ENCODE results near the gene LRRC1.
"Not testable (repeated sequence)": the region's sequence is repeated elsewhere in the genome, so short reads cannot be mapped to it uniquely, and the experiment has no call there.

LRRC1 gene

DNA sequence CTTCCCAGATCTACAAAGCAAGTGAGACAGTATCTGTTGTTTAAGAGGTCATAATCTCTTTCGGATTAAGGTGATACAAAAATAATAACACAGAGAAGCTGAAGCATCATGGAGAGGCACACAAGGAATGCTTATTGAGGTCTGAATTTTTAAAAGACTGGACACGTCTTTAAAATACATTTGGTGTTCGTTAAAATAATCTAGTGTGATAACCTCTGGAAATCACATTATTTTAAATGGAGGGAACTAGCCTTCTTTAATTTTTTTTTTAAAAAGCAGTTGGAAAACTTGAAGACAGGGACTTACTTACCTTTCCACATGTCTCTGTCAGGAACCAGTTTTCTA, 1.9 kb upstream of the LRRC1 start:
- DNase-seq (ENCODE audit: low read depth, low spot score): no peak

DNA sequence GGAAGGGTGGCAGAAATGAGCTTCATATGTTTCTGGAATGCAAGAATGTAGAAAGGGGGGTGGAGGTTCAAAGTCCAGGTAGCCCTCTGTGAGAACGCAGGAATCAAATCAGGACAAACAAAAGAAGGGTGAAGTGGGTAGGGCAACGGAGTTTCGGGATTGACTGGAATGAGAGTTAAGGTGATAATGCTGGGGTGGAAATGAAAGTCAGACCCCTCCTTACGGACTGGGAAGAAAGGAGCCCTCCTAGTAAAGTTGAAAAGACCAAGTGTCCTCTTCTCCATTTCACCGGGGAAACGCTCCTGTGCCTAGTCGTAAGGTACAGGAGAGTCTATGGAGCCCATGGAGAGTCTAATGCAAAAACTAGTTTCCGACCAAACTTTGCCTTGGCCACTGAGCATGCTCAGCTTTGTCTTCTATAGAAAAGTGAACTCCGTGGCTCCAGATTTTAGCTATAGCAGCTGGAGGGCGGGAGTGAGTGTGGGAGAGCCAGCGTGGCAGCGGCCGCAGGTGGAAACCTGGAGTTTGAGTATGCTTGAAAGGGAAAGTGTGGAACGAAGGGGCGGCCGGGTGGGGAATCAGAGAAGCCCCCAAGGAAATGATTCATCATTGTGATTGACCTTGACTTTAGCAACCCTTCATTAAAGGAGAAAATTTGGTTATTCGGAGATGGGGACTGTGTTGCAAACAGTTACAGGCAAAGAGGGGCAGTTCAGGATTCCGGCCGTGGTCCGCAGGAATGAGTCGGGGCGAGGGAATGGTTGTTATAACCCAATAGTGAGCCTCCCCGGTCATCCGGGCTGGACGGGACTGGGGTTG, 1.3 kb upstream of the LRRC1 start:
- DNase-seq (ENCODE audit: low read depth, low spot score): peak; percentile 38

- DNase-seq (ENCODE audit: low read depth, low spot score): peak; percentile 70
Observed at GRCh38 chr6:53794137-53794719, 577 bp upstream of the LRRC1 start.

DNA sequence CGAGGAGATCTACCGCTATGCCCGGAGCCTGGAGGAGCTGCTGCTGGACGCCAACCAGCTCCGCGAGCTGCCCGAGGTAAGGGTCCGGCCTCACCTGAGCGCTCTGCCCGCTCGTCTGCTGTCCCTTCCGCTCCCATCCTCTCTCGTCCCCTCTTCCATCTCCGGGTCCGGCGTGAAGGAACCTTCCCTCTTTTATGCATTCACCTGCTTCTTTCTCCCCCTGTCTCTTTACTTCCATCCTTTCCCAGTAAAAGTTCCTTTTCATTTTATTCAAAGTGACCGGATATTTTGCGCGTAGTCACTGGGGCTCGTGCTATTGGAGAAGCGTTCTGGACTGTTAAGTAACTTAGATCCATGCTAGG, 516 bp downstream of the LRRC1 start:
- peak; percentile 70 for DNase-seq (ENCODE audit: low read depth, low spot score)

- peak; percentile 69 for DNase-seq (ENCODE audit: low read depth, low spot score)
Observed at GRCh38 chr6:53795702-53796450, 1.1 kb downstream of the LRRC1 start.

GRCh38 chr6:53796451-53796780, 1.6 kb downstream of the LRRC1 start:
- DNase-seq (ENCODE audit: low read depth, low spot score): no peak

DNA sequence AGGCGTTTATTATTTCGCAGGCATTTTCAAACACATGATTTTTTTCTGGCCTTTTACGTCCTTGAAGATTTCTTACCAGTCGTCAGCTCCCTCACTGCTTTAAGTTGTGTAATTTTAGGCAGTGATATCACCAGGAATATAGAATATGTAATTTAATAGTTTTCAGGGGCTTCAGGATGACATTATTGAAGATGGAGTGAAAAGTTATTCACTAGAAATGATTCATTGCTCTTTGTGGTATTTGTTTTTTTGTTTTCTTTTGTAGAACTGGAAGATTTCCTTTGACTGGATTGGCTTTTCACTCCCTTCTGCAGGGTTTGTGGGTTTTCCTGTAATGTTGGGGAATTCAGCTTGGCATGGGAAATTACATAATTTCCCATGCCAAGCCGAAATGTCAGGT, 2.0 kb downstream of the LRRC1 start:
- no peak for DNase-seq (ENCODE audit: low read depth, low spot score)

- DNase-seq (ENCODE audit: low read depth, low spot score): no peak
Observed at GRCh38 chr6:53797304-53797703, 2.5 kb downstream of the LRRC1 start.

- DNase-seq (ENCODE audit: low read depth, low spot score): no peak
Observed at GRCh38 chr6:53799340-53799739, 4.5 kb downstream of the LRRC1 start.

GRCh38 chr6:53801022-53801421, 6.2 kb downstream of the LRRC1 start:
- no peak for DNase-seq (ENCODE audit: low read depth, low spot score)

DNA sequence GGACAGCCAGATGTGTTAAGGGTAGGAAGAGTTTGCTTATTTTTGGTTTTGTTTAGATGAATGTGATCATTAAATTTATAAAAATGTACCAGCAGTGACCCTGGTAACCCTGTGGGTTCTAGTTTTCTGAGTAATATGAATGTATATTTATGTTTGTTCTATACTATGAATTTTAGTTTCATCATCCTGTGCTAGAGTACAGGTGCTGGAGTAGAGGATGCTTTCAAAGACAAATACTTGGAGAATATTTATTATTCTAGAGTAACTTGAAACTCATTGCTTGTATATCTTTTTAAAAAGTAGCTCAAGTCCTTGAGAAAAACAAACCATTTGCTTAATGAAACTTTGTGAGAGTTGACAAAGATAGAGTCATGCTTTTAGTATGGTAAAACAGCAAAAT, 7.8 kb downstream of the LRRC1 start:
- DNase-seq (ENCODE audit: low read depth, low spot score): no peak

DNA sequence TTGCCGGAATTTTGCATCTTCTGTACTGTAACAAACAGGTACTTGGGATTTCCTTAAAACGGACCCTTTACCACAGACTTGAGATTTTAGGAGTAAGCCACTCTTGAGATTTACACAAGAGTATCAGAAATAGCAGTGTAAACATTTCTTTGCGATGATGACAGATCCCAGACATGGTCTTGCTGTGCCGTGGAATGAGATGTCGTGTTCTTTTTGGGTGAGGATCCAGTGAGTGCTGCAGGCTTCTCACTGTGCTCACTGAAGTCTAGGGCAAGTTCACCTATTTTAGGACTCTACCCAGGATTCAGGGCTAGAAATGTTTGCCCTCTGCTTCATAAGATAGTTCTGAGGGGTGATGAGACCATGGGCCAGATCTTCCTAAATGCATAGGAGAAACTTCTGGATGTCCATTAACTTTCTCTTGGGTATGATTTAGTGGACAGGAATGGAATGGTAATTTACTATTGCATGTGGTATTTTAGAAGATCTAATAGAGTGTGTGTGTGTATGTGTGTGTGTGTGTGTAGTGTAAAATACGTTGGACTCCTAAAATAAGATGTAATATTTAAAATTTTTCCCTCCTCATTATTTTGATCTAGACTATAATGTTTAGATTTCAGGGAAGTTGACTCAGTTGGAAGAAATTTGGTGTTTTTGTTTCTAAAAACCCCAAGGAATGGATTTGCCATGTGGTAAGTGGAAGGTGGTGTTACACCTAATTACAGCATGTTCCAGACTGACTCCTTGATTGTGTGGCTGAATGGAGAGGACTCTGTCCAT, 8.5 kb downstream of the LRRC1 start:
- no peak for DNase-seq (ENCODE audit: low read depth, low spot score)

DNA sequence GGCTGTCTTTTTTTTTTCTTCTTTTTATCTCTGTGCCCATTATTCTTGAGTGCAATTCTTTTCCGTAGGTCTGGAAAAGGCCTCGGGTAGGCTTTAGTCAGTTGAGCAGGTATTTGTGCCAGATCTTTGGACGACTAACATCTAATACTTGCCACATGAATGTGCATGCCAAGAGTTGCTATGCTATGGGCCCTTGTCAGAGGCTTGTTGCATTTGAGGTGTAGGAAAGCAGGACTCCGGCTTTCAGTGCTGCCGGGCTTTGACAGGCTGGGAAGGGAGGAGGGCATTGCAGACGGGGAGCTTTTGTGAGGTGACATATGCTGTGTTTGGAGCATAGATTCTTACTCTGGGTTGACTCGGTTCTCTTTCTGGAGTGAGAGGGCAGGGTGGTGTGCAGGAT, 10.2 kb downstream of the LRRC1 start:
- no peak for DNase-seq (ENCODE audit: low read depth, low spot score)

- peak; percentile 19 for DNase-seq (ENCODE audit: low read depth, low spot score)
Observed at GRCh38 chr6:53805725-53806124, 10.9 kb downstream of the LRRC1 start.

- DNase-seq (ENCODE audit: low read depth, low spot score): not testable (repeated sequence)
Observed at GRCh38 chr6:53807606-53808005, 12.8 kb downstream of the LRRC1 start.

- DNase-seq (ENCODE audit: low read depth, low spot score): no peak
Observed at GRCh38 chr6:53808302-53808881, 13.6 kb downstream of the LRRC1 start.

- DNase-seq (ENCODE audit: low read depth, low spot score): no peak
Observed at GRCh38 chr6:53809691-53810090, 14.9 kb downstream of the LRRC1 start.

DNA sequence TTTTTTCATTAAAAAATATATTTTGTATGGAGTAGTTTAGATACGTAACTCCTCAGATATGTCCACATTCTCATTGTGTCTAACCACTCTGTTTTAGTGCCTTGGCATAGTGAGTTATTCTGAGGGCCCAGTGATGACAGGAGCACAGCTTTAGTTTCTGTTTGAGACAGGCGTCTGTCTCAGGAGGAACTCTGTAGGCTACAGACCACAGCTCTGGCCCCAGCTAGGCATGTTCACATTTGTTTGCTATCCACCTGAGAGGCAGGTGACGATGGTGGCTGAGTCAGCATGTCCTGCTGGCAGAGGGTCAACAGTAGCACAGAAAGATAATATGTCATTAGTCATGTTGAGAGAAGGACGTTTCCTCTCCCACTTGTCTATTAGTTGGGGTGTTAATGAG, 16.3 kb downstream of the LRRC1 start:
- DNase-seq (ENCODE audit: low read depth, low spot score): peak; percentile 40

GRCh38 chr6:53811746-53812145, 16.9 kb downstream of the LRRC1 start:
- DNase-seq (ENCODE audit: low read depth, low spot score): peak; percentile 60

- DNase-seq (ENCODE audit: low read depth, low spot score): no peak
Observed at GRCh38 chr6:53813096-53813495, 18.3 kb downstream of the LRRC1 start.

- no peak for DNase-seq (ENCODE audit: low read depth, low spot score)
Observed at GRCh38 chr6:53813801-53814200, 19.0 kb downstream of the LRRC1 start.

DNA sequence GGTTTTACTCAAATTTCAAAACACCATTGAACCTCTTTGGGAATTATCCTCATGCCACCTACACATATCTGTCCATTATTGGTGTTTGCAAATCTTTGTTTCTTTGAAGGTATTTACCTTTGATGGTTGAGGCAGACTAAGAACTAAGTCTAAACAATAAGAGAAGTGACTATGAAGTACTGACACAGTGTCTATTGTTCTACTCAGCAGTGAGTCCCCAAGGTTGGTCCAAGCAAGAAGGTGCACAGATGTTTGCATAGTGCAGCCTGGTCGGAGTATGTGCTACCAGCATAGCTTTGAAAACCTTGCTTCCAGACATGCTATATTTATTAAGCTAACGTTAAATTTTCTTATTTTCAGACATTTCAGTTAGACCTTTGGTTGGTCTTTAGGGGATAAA, 19.5 kb downstream of the LRRC1 start:
- DNase-seq (ENCODE audit: low read depth, low spot score): no peak
